Liver (tissue), 3 donors: ENCODE results near the gene KRTAP29-1.

Source experiments
- CTCF ChIP-seq: fragments of 150-350 bp; IDR thresholded peaks from 2 replicates; pipeline ENCODE4 v1.5.1; 2017; ENCODE audit warnings: improper control_type of control experiment, low read depth, low read length; ENCODE audit not compliant: missing input control
- FOXA1 ChIP-seq: IDR thresholded peaks from 2 replicates; pipeline ENCODE4 v1.6.1; 2016; ENCODE audit warnings: antibody characterized with exemption
- MAX ChIP-seq: IDR thresholded peaks from 2 replicates; pipeline ENCODE4 v1.6.1; 2016; ENCODE audit warnings: antibody characterized with exemption
- NR2F2 ChIP-seq: IDR thresholded peaks from 2 replicates; pipeline ENCODE4 v1.6.1; 2016; ENCODE audit warnings: antibody characterized with exemption
- RAD21 ChIP-seq, 2 donors: IDR thresholded peaks; 2 replicates each; pipeline ENCODE4 v1.6.1; 2016; ENCODE audit warnings: antibody characterized with exemption in 2 of 2, mild to moderate bottlenecking in 2 of 2
- REST ChIP-seq: IDR thresholded peaks from 2 replicates; pipeline ENCODE4 v1.6.1; 2016; ENCODE audit warnings: antibody characterized with exemption, mild to moderate bottlenecking
- RXRA ChIP-seq, 2 donors: IDR thresholded peaks; 2 replicates each; pipeline ENCODE4 v1.6.1; 2017 to 2018; ENCODE audit warnings: antibody characterized with exemption in 2 of 2, mild to moderate bottlenecking in 1 of 2
- SP1 ChIP-seq: IDR thresholded peaks from 2 replicates; pipeline ENCODE4 v1.6.1; 2018; ENCODE audit warnings: antibody characterized with exemption, mild to moderate bottlenecking
- donor health status: healthy.
- donor health status: healthy.

- TF ChIP-seq REST (no peak), CTCF (no peak), MAX (no peak), RAD21 (IDR thresholded peaks at IDR 0.05) (no peak), FOXA1 (no peak), SP1 (no peak), RXRA (IDR thresholded peaks at IDR 0.05) (no peak), NR2F2 (no peak)
These were observed 8.5 kb upstream of the KRTAP29-1 start for GRCh38 chr17:41311111-41311510.
